ENCODE data around the gene SORBS2. TPM values are rescaled to one million over a fixed set of nuclear protein-coding genes. Genes with fewer than 3 reads are reported as not detected.
A peak's percentile ranks its signal among the peaks of the same experiment; 100 is the strongest.
"Not testable (repeated sequence)": the region's sequence is repeated elsewhere in the genome, so short reads cannot be mapped to it uniquely, and the experiment has no call there.

The SORBS2 gene
- 100 to 1,000 TPM in 1 of 8 experiments, 10 to 100 TPM in 5, 1 to 10 TPM in 2; 2.8 to 138 (median 30.0) TPM for total RNA-seq

- WGBS, 10 experiments = 11 to 67% (median 36%) methylated on average over 2 to 11 of the region's 20 CpGs
- in situ Hi-C loops (cut with MboI; ENCODE audit: low pct_unique_long_range_greater_than_20kb in 2 of 9, low sequenced_read_pairs in 9 of 9, unreplicated experiment in 9 of 9) = no loop called here
- Histone ChIP-seq H3K4me1 (replicated peaks in 1 of 2) (peaks cover 14 to 28% of the 10 kb centered on the region in 2 donors), H3K27ac (peak within 1 kb of the TSS; percentile 71), H3K4me3 (peak within 1 kb of the TSS; percentile 19 to 52 (median 35))
- peak in 7 of 8 experiments; percentile 62 to 97 (median 94) for ATAC-seq (replicated peaks in 6 of 8)
Measured at GRCh38 chr4:185811509-185812364, at the start of gene SORBS2. TSS of gene SORBS2 (minus strand) at chr4:185812194. CDS start at chr4:185690571, 121,623 bp downstream.

- Histone ChIP-seq H3K4me3 (no peak overlapping the region), H3K27ac (no peak overlapping the region), H3K4me1 (replicated peaks in 1 of 2) (no peaks in the 10 kb centered on the region)
- in situ Hi-C loops (cut with MboI; ENCODE audit: low pct_unique_long_range_greater_than_20kb in 2 of 9, low sequenced_read_pairs in 9 of 9, unreplicated experiment in 9 of 9) = no loop called here
- WGBS, 10 experiments = 60 to 86% (median 78%) methylated on average over 1 to 7 of the region's 7 CpGs; no CpG with 5 or more reads in 1 of the 10 experiments
- no peak for ATAC-seq (replicated peaks in 6 of 8)
Measured at GRCh38 chr4:185859111-185859510, 47.1 kb upstream of the SORBS2 start.

GRCh38 chr4:185857561-185857960 lies 45.6 kb upstream of the SORBS2 start:
- H3K27ac ChIP-seq; H3K4me1 ChIP-seq (replicated peaks in 1 of 2); H3K4me3 ChIP-seq; in situ Hi-C loops (cut with MboI; ENCODE audit: low pct_unique_long_range_greater_than_20kb in 2 of 9, low sequenced_read_pairs in 9 of 9, unreplicated experiment in 9 of 9); ATAC-seq (replicated peaks in 6 of 8): not testable (repeated sequence)
- WGBS, 10 experiments = 60 to 100% (median 93%) methylated on average over 1 to 3 of the region's 4 CpGs; no CpG with 5 or more reads in 2 of the 10 experiments

GRCh38 chr4:185853841-185854240 lies 41.8 kb upstream of the SORBS2 start:
- ATAC-seq (replicated peaks in 6 of 8) = no peak
- H3K4me1 ChIP-seq (replicated peaks in 1 of 2) = no peaks in the 10 kb centered on the region
- H3K4me3 ChIP-seq = no peak overlapping the region
- no peak overlapping the region for H3K27ac ChIP-seq
- 72 to 100% (median 95%) methylated on average over 1 to 3 of the region's 3 CpGs for WGBS, 10 experiments
- in situ Hi-C loops (cut with MboI; ENCODE audit: low pct_unique_long_range_greater_than_20kb in 2 of 9, low sequenced_read_pairs in 9 of 9, unreplicated experiment in 9 of 9) = no loop called here

GRCh38 chr4:185852961-185853360 lies 41.0 kb upstream of the SORBS2 start:
- no peak overlapping the region for H3K4me3 ChIP-seq
- peaks cover under 1% of the 10 kb centered on the region in 2 donors for H3K4me1 ChIP-seq (replicated peaks in 1 of 2)
- in situ Hi-C loops (cut with MboI; ENCODE audit: low pct_unique_long_range_greater_than_20kb in 2 of 9, low sequenced_read_pairs in 9 of 9, unreplicated experiment in 9 of 9) = no loop called here
- ATAC-seq (replicated peaks in 6 of 8) = no peak
- no peak overlapping the region for H3K27ac ChIP-seq
- 0 to 100% (median 67%) methylated on average over 1 of the region's 1 CpG; no CpG with 5 or more reads in 4 of the 10 experiments for WGBS, 10 experiments

GRCh38 chr4:185849664-185850550 lies 37.9 kb upstream of the SORBS2 start:
- in situ Hi-C loops (cut with MboI; ENCODE audit: low pct_unique_long_range_greater_than_20kb in 2 of 9, low sequenced_read_pairs in 9 of 9, unreplicated experiment in 9 of 9) = no loop called here
- no peak overlapping the region for H3K27ac ChIP-seq
- peak in 3 of 8 experiments; percentile 50 to 77 (median 55) for ATAC-seq (replicated peaks in 6 of 8)
- H3K4me1 ChIP-seq (replicated peaks in 1 of 2) = peaks cover 11 to 14% of the 10 kb centered on the region in 2 donors
- H3K4me3 ChIP-seq = no peak overlapping the region
- WGBS, 10 experiments = 0 to 100% (median 80%) methylated on average over 2 to 8 of the region's 8 CpGs; no CpG with 5 or more reads in 1 of the 10 experiments

GRCh38 chr4:185847352-185848097 lies 35.5 kb upstream of the SORBS2 start:
- H3K27ac ChIP-seq = no peak overlapping the region
- peak; percentile 77 to 98 (median 96) for ATAC-seq (replicated peaks in 6 of 8)
- H3K4me1 ChIP-seq (replicated peaks in 1 of 2) = peaks cover 11 to 14% of the 10 kb centered on the region in 2 donors
- in situ Hi-C loops (cut with MboI; ENCODE audit: low pct_unique_long_range_greater_than_20kb in 2 of 9, low sequenced_read_pairs in 9 of 9, unreplicated experiment in 9 of 9) = no loop called here
- 0 to 93% (median 73%) methylated on average over 3 to 8 of the region's 13 CpGs; no CpG with 5 or more reads in 3 of the 10 experiments for WGBS, 10 experiments
- H3K4me3 ChIP-seq = no peak overlapping the region

GRCh38 chr4:185846505-185847150 lies 34.6 kb upstream of the SORBS2 start:
- no peak overlapping the region for H3K4me3 ChIP-seq
- WGBS, 10 experiments = 40 to 86% (median 62%) methylated on average over 2 to 5 of the region's 5 CpGs
- H3K27ac ChIP-seq = no peak overlapping the region
- in situ Hi-C loops (cut with MboI; ENCODE audit: low pct_unique_long_range_greater_than_20kb in 2 of 9, low sequenced_read_pairs in 9 of 9, unreplicated experiment in 9 of 9) = no loop called here
- H3K4me1 ChIP-seq (replicated peaks in 1 of 2) = peaks cover 11 to 14% of the 10 kb centered on the region in 2 donors
- ATAC-seq (replicated peaks in 6 of 8) = peak in 5 of 8 experiments; percentile 49 to 74 (median 52)

- 18 to 100% (median 92%) methylated on average over 2 to 3 of the region's 3 CpGs; no CpG with 5 or more reads in 1 of the 10 experiments for WGBS, 10 experiments
- no peak overlapping the region for H3K4me3 ChIP-seq
- in situ Hi-C loops (cut with MboI; ENCODE audit: low pct_unique_long_range_greater_than_20kb in 2 of 9, low sequenced_read_pairs in 9 of 9, unreplicated experiment in 9 of 9) = no loop called here
- no peak for ATAC-seq (replicated peaks in 6 of 8)
- no peak overlapping the region for H3K27ac ChIP-seq
- H3K4me1 ChIP-seq (replicated peaks in 1 of 2) = peaks cover 11 to 14% of the 10 kb centered on the region in 2 donors
Measured at GRCh38 chr4:185845966-185846365, 34.0 kb upstream of the SORBS2 start.

GRCh38 chr4:185841451-185841850 lies 29.5 kb upstream of the SORBS2 start:
- in situ Hi-C loops (cut with MboI; ENCODE audit: low pct_unique_long_range_greater_than_20kb in 2 of 9, low sequenced_read_pairs in 9 of 9, unreplicated experiment in 9 of 9) = no loop called here
- Histone ChIP-seq H3K4me1 (replicated peaks in 1 of 2) (peaks cover 35 to 36% of the 10 kb centered on the region in 2 donors), H3K4me3 (no peak overlapping the region), H3K27ac (no peak overlapping the region)
- WGBS, 10 experiments = 82 to 100% (median 100%) methylated on average over 1 to 2 of the region's 2 CpGs; no CpG with 5 or more reads in 3 of the 10 experiments
- no peak for ATAC-seq (replicated peaks in 6 of 8)

GRCh38 chr4:185840953-185841352 lies 29.0 kb upstream of the SORBS2 start:
- WGBS, 10 experiments = 100% methylated on average over 2 to 3 of the region's 6 CpGs; no CpG with 5 or more reads in 8 of the 10 experiments
- Histone ChIP-seq H3K4me1 (replicated peaks in 1 of 2) (peaks cover 37 to 40% of the 10 kb centered on the region in 2 donors), H3K27ac (no peak overlapping the region), H3K4me3 (no peak overlapping the region)
- in situ Hi-C loops (cut with MboI; ENCODE audit: low pct_unique_long_range_greater_than_20kb in 2 of 9, low sequenced_read_pairs in 9 of 9, unreplicated experiment in 9 of 9) = no loop called here
- no peak for ATAC-seq (replicated peaks in 6 of 8)

- H3K27ac ChIP-seq = no peak overlapping the region
- peak in 2 of 8 experiments; percentile 4 to 9 for ATAC-seq (replicated peaks in 6 of 8)
- no peak overlapping the region for H3K4me3 ChIP-seq
- in situ Hi-C loops (cut with MboI; ENCODE audit: low pct_unique_long_range_greater_than_20kb in 2 of 9, low sequenced_read_pairs in 9 of 9, unreplicated experiment in 9 of 9) = no loop called here
- peaks cover 38 to 40% of the 10 kb centered on the region in 2 donors for H3K4me1 ChIP-seq (replicated peaks in 1 of 2)
- WGBS, 10 experiments = 40 to 100% (median 64%) methylated on average over 1 to 2 of the region's 2 CpGs; no CpG with 5 or more reads in 2 of the 10 experiments
Measured at GRCh38 chr4:185840201-185840600, 28.2 kb upstream of the SORBS2 start.
